Small intestine (tissue), 7 donors: Measurements from ENCODE around the gene COL23A1. TPM values are rescaled to one million over a fixed set of nuclear protein-coding genes. Genes with fewer than 3 reads are reported as not detected.
"Not testable (repeated sequence)": the region's sequence is repeated elsewhere in the genome, so short reads cannot be mapped to it uniquely, and the experiment has no call there.

Source experiments
- DNase-seq, 2 donors: peaks; one replicate each; pipeline versions ENCODE4 v3.0.0 to v3.0.0-alpha.2; 2013
- FAIRE-seq: peaks from 2 replicates; lab custom pipeline; 2012; peaks lifted over from hg19 to GRCh38; lab: Jason Lieb, UNC
- H3K27ac ChIP-seq, 3 donors: one replicate each; pipeline ENCODE4 v1.5.1; 2013; ENCODE audit warnings: low read length in 2 of 3, mild to moderate bottlenecking in 2 of 3, control low read depth in 1 of 3, inconsistent platforms in 1 of 3, low read depth in 1 of 3, moderate library complexity in 1 of 3
- H3K27me3 ChIP-seq, 3 donors: one replicate each; pipeline ENCODE4 v1.6.1; 2013; ENCODE audit warnings: low read length in 3 of 3, inconsistent platforms in 1 of 3; ENCODE audit not compliant: control insufficient read depth in 3 of 3, insufficient read depth in 3 of 3
- H3K36me3 ChIP-seq, 3 donors: one replicate each; pipeline ENCODE4 v1.6.1; 2013; ENCODE audit warnings: low read length in 3 of 3, inconsistent platforms in 1 of 3, low read depth in 1 of 3, mild to moderate bottlenecking in 1 of 3, moderate library complexity in 1 of 3; ENCODE audit not compliant: control insufficient read depth in 3 of 3, insufficient read depth in 2 of 3
- H3K4me1 ChIP-seq, 3 donors: one replicate each; pipeline ENCODE4 v1.6.1; 2013; ENCODE audit warnings: low read length in 2 of 3, inconsistent platforms in 1 of 3, low read depth in 1 of 3, mild to moderate bottlenecking in 1 of 3, moderate library complexity in 1 of 3; ENCODE audit not compliant: control insufficient read depth in 3 of 3, insufficient read depth in 2 of 3
- H3K4me3 ChIP-seq, 3 donors: one replicate each; pipeline ENCODE4 v1.5.1; 2013; ENCODE audit warnings: low read length in 3 of 3, control low read depth in 1 of 3, inconsistent platforms in 1 of 3, low read depth in 1 of 3, mild to moderate bottlenecking in 1 of 3, moderate library complexity in 1 of 3
- H3K9me3 ChIP-seq, 2 donors: one replicate each; pipeline ENCODE4 v1.6.1; 2013; ENCODE audit warnings: low read depth in 1 of 2, low read length in 1 of 2; ENCODE audit not compliant: control insufficient read depth in 2 of 2, insufficient read depth in 1 of 2
- WGBS, 3 donors: extraction: QIAGEN DNeasy Blood & Tissue Kit; methylation state at CpG; one replicate each; pipeline ENCODE4 v1.1.7; 2013; 5-methylcytosine and 5-hydroxymethylcytosine counted together
- polyA plus RNA-seq, 4 donors: library from polyadenylated mRNA; stranded (reverse) in 3 of 4; unstranded in 1 of 4; fragments of 200-250 nt in 3 of 4; fragments of 120-200 nt in 1 of 4; gene quantifications; one replicate each; pipeline versions ENCODE4 v1.2.1 to v1.2.3, GENCODE V29; 2013
- donor health status: healthy with polysubstance abuse.
- donor health status: control.
- donor health status: control.
- donor health status: Bipolar disorder and iron deficiency.
- donor health status: healthy.

The COL23A1 gene
- polyA plus RNA-seq, 4 donors: 1.4 to 3.2 (median 1.6) TPM; not detected in 1

GRCh38 chr5:178265746-178266145, 324.4 kb downstream of the COL23A1 start:
- H3K4me3 ChIP-seq: no peak overlapping the region
- no peak for DNase-seq
- whole genome bisulfite sequencing, 3 donors: 88 to 92% (median 89%) methylated on average over 7 of the region's 7 CpGs
- H3K36me3 ChIP-seq: no peaks in the 10 kb centered on the region
- no peaks in the 10 kb centered on the region for H3K9me3 ChIP-seq
- no peak for FAIRE-seq
- no peaks in the 10 kb centered on the region for H3K4me1 ChIP-seq
- H3K27me3 ChIP-seq: no peaks in the 10 kb centered on the region
- no peak overlapping the region for H3K27ac ChIP-seq

- 85 to 87% (median 85%) methylated on average over 4 of the region's 4 CpGs for WGBS, 3 donors
- no peaks in the 10 kb centered on the region for H3K4me1 ChIP-seq
- no peaks in the 10 kb centered on the region for H3K9me3 ChIP-seq
- no peaks in the 10 kb centered on the region for H3K36me3 ChIP-seq
- no peak for FAIRE-seq
- H3K27ac ChIP-seq: no peak overlapping the region
- H3K27me3 ChIP-seq: no peaks in the 10 kb centered on the region
- DNase-seq: no peak
- no peak overlapping the region for H3K4me3 ChIP-seq
Measured at GRCh38 chr5:178264044-178264443, 326.1 kb downstream of the COL23A1 start.

GRCh38 chr5:178261666-178262600, 328.3 kb downstream of the COL23A1 start:
- DNase-seq (no peak), FAIRE-seq (no peak)
- Histone ChIP-seq H3K36me3 (no peaks in the 10 kb centered on the region), H3K4me3 (no peak overlapping the region), H3K9me3 (no peaks in the 10 kb centered on the region), H3K4me1 (no peaks in the 10 kb centered on the region), H3K27ac (no peak overlapping the region), H3K27me3 (no peaks in the 10 kb centered on the region)
- 81 to 91% (median 91%) methylated on average over 19 of the region's 19 CpGs for WGBS, 3 donors

- Histone ChIP-seq H3K36me3 (no peaks in the 10 kb centered on the region), H3K4me1 (no peaks in the 10 kb centered on the region), H3K27ac (no peak overlapping the region), H3K9me3 (no peaks in the 10 kb centered on the region), H3K27me3 (peaks cover 0 to 2% (median 0%) of the 10 kb centered on the region in 3 donors), H3K4me3 (no peak overlapping the region)
- WGBS, 3 donors: 59 to 73% (median 65%) methylated on average over 20 to 21 of the region's 21 CpGs
- FAIRE-seq (no peak), DNase-seq (peak in 1 of 2 donors; percentile 52)
Measured at GRCh38 chr5:178259623-178260536, 330.3 kb downstream of the COL23A1 start.

- no peak overlapping the region for H3K4me3 ChIP-seq
- no peaks in the 10 kb centered on the region for H3K36me3 ChIP-seq
- FAIRE-seq (no peak), DNase-seq (no peak)
- no peaks in the 10 kb centered on the region for H3K4me1 ChIP-seq
- H3K27ac ChIP-seq: no peak overlapping the region
- no peaks in the 10 kb centered on the region for H3K9me3 ChIP-seq
- 78 to 81% (median 81%) methylated on average over 4 of the region's 4 CpGs for WGBS, 3 donors
- H3K27me3 ChIP-seq: peaks cover 0 to 2% (median 0%) of the 10 kb centered on the region in 3 donors
Measured at GRCh38 chr5:178257650-178258049, 332.5 kb downstream of the COL23A1 start.

GRCh38 chr5:178256746-178257145, 333.4 kb downstream of the COL23A1 start:
- Histone ChIP-seq H3K27ac (no peak overlapping the region), H3K36me3 (no peaks in the 10 kb centered on the region), H3K27me3 (peaks cover 0 to 2% (median 0%) of the 10 kb centered on the region in 3 donors), H3K4me3 (no peak overlapping the region), H3K4me1 (no peaks in the 10 kb centered on the region), H3K9me3 (no peaks in the 10 kb centered on the region)
- FAIRE-seq (no peak), DNase-seq (no peak)
- 71 to 82% (median 75%) methylated on average over 19 of the region's 19 CpGs for WGBS, 3 donors

GRCh38 chr5:178253632-178254031, 336.6 kb downstream of the COL23A1 start:
- not testable (repeated sequence) for H3K4me1 ChIP-seq

GRCh38 chr5:178252258-178252657, 337.9 kb downstream of the COL23A1 start:
- Histone ChIP-seq H3K9me3 (no peaks in the 10 kb centered on the region), H3K27ac (no peak overlapping the region), H3K4me3 (no peak overlapping the region), H3K36me3 (no peaks in the 10 kb centered on the region), H3K27me3 (peaks cover 0 to 2% (median 0%) of the 10 kb centered on the region in 3 donors), H3K4me1 (peaks cover 0 to 2% (median 0%) of the 10 kb centered on the region in 3 donors)
- DNase-seq: no peak
- 71 to 82% (median 79%) methylated on average over 8 of the region's 8 CpGs for WGBS, 3 donors
- no peak for FAIRE-seq

More at GRCh38 chr5:178253632-178254031, 336.6 kb downstream of the COL23A1 start:
- H3K4me3 ChIP-seq, FAIRE-seq, H3K9me3 ChIP-seq, H3K27me3 ChIP-seq, H3K27ac ChIP-seq, H3K36me3 ChIP-seq: not testable (repeated sequence)
- DNase-seq: peak in 1 of 2 donors; percentile 83
- 31 to 72% (median 49%) methylated on average over 18 of the region's 18 CpGs for WGBS, 3 donors
